ENCODE measurements around the gene MUC22.

Gene MUC22

DNA sequence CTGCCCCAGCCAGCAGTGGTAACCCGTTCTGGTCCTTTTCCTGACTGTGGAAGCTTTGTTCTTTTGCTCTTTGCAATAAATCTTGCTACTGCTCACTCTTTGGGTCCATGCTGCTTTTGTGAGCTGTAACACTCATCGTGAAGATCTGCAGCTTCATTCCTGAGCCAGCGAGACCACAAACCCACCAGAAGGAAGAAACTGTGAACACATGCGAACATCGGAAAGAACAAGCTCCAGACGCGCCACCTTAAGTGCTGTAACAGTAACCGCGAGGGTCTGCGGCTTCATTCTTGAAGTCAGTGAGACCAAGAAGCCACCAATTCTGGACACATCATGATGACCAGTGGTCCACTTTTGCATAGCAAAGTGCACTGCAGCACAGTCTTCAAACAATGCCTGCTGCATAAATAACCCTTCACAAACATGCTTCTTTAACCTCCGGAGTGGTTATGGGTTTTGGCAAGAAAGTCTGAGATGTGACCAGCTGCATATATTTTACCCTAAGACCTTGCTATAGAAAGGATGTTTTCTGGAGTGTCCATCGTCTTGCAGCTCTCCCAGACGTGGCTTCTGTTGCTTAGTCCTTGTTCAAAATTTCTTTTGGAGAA is 8.9 kb upstream of the MUC22 start:
- TF ChIP-seq EZH2phosphoT487 (IDR thresholded peaks at IDR 0.05; ENCODE audit: borderline replicate concordance) = no peak
- TF ChIP-seq, protein P1, sequence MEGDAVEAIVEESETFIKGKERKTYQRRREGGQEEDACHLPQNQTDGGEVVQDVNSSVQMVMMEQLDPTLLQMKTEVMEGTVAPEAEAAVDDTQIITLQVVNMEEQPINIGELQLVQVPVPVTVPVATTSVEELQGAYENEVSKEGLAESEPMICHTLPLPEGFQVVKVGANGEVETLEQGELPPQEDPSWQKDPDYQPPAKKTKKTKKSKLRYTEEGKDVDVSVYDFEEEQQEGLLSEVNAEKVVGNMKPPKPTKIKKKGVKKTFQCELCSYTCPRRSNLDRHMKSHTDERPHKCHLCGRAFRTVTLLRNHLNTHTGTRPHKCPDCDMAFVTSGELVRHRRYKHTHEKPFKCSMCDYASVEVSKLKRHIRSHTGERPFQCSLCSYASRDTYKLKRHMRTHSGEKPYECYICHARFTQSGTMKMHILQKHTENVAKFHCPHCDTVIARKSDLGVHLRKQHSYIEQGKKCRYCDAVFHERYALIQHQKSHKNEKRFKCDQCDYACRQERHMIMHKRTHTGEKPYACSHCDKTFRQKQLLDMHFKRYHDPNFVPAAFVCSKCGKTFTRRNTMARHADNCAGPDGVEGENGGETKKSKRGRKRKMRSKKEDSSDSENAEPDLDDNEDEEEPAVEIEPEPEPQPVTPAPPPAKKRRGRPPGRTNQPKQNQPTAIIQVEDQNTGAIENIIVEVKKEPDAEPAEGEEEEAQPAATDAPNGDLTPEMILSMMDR (conservative IDR thresholded peaks at IDR 0.05; ENCODE audit: low read length) = no peak
- H3K36me3 ChIP-seq (ENCODE audit: insufficient read depth, low read length) = no peaks in the 10 kb centered on the region
- H3K27me3 ChIP-seq (ENCODE audit: insufficient read depth, low read length, poor library complexity, severe bottlenecking) = peaks cover 6% of the 10 kb centered on the region

DNA sequence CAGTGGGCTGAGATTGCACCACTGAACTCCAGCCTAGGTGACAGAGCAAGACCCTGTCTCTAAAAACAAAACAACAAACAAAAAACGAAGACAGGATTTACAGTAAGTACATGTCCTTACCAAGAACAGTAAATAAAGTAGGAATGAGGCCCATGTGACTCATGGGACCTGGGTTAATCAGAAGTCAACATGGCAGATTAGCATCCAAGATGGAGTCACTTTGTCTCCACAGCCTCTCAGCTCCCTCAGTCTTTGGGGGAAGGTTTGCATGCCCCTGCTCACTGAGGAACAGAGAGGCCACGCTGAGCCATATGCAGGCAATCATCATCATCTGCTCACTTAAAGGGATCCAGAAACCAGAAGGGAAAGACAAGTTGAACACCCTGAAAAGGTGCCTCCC is 7.8 kb upstream of the MUC22 start:
- no peak for TF ChIP-seq EZH2phosphoT487 (IDR thresholded peaks at IDR 0.05; ENCODE audit: borderline replicate concordance)
- TF ChIP-seq, protein P1 (conservative IDR thresholded peaks at IDR 0.05; ENCODE audit: low read length) = no peak
- Histone ChIP-seq H3K9me2 (replicated peaks; ENCODE audit: low read depth, low read length) (no peaks in the 10 kb centered on the region), H3K9ac (ENCODE audit: low read depth, low read length, poor library complexity, severe bottlenecking) (no peak overlapping the region), H3K4me3 (ENCODE audit: low read length, poor library complexity, severe bottlenecking) (peak overlapping the region; percentile 56), H3K36me3 (ENCODE audit: insufficient read depth, low read length) (no peaks in the 10 kb centered on the region), H3K9me3 (ENCODE audit: insufficient read depth, low read depth, low read length) (no peaks in the 10 kb centered on the region), H3K4me1 (ENCODE audit: insufficient read depth, low read length, poor library complexity, severe bottlenecking) (peaks cover 13% of the 10 kb centered on the region), H3K4me2 (ENCODE audit: low read depth, low read length, poor library complexity, severe bottlenecking) (peak overlapping the region; percentile 77), H2AFZ (ENCODE audit: low read length) (no peak overlapping the region), H3F3A (ENCODE audit: low read depth) (no peaks in the 10 kb centered on the region), H3K27me3 (ENCODE audit: insufficient read depth, low read length, poor library complexity, severe bottlenecking) (peaks cover 16% of the 10 kb centered on the region), H4K20me1 (ENCODE audit: insufficient read depth, low read length, poor library complexity, severe bottlenecking) (no peaks in the 10 kb centered on the region), H3K79me2 (ENCODE audit: insufficient read depth, low read length) (no peaks in the 10 kb centered on the region)

More for the DNA sequence above, 8.9 kb upstream of the MUC22 start:
- H3K79me2 ChIP-seq (ENCODE audit: insufficient read depth, low read length) = no peaks in the 10 kb centered on the region
- peak overlapping the region; percentile 77 for H3K4me2 ChIP-seq (ENCODE audit: low read depth, low read length, poor library complexity, severe bottlenecking)
- peak overlapping the region; percentile 56 for H3K4me3 ChIP-seq (ENCODE audit: low read length, poor library complexity, severe bottlenecking)
- no peaks in the 10 kb centered on the region for H3K9me2 ChIP-seq (replicated peaks; ENCODE audit: low read depth, low read length)
- peaks cover 13% of the 10 kb centered on the region for H3K4me1 ChIP-seq (ENCODE audit: insufficient read depth, low read length, poor library complexity, severe bottlenecking)
- H3K9me3 ChIP-seq (ENCODE audit: insufficient read depth, low read depth, low read length) = no peaks in the 10 kb centered on the region
- peak overlapping the region; percentile 31; the same call in 1 of the 2 replicates for H2AFZ ChIP-seq (ENCODE audit: low read length)
- peak overlapping the region; percentile 16 for H3K9ac ChIP-seq (ENCODE audit: low read depth, low read length, poor library complexity, severe bottlenecking)
- no peaks in the 10 kb centered on the region for H3F3A ChIP-seq (ENCODE audit: low read depth)
- no peaks in the 10 kb centered on the region for H4K20me1 ChIP-seq (ENCODE audit: insufficient read depth, low read length, poor library complexity, severe bottlenecking)

DNA sequence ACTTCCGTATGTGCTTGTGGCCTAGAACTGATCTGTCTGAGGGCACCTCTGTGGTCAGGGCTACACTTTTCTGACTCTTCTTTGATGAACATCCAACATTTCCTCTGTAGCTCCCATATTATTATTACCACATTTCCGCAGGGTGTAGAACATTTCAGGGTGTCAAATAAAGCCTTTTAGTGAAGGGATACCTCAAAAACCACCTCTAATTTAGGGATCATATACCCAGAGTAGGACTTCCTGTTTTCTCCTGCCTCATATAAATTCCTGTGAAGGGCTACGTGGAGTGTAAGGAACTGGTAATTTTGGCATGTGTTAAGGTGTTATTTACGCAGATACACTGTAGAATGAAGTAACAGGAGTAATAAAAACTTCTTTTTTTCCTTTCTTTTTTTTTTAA is 5.5 kb upstream of the MUC22 start:
- Histone ChIP-seq H3K4me1 (ENCODE audit: insufficient read depth, low read length, poor library complexity, severe bottlenecking) (peaks cover 13% of the 10 kb centered on the region), H3F3A (ENCODE audit: low read depth) (no peaks in the 10 kb centered on the region), H3K79me2 (ENCODE audit: insufficient read depth, low read length) (no peaks in the 10 kb centered on the region), H3K27me3 (ENCODE audit: insufficient read depth, low read length, poor library complexity, severe bottlenecking) (peaks cover 20% of the 10 kb centered on the region), H3K9me2 (replicated peaks; ENCODE audit: low read depth, low read length) (no peaks in the 10 kb centered on the region), H3K36me3 (ENCODE audit: insufficient read depth, low read length) (no peaks in the 10 kb centered on the region), H3K9ac (ENCODE audit: low read depth, low read length, poor library complexity, severe bottlenecking) (no peak overlapping the region), H2AFZ (ENCODE audit: low read length) (no peak overlapping the region), H3K9me3 (ENCODE audit: insufficient read depth, low read depth, low read length) (no peaks in the 10 kb centered on the region), H3K4me2 (ENCODE audit: low read depth, low read length, poor library complexity, severe bottlenecking) (no peak overlapping the region), H3K4me3 (ENCODE audit: low read length, poor library complexity, severe bottlenecking) (no peak overlapping the region), H4K20me1 (ENCODE audit: insufficient read depth, low read length, poor library complexity, severe bottlenecking) (no peaks in the 10 kb centered on the region)
- TF ChIP-seq, protein P1 (conservative IDR thresholded peaks at IDR 0.05; ENCODE audit: low read length) = no peak
- no peak for TF ChIP-seq EZH2phosphoT487 (IDR thresholded peaks at IDR 0.05; ENCODE audit: borderline replicate concordance)
